ENCODE data around the gene HOXA11.

Gene HOXA11

DNA sequence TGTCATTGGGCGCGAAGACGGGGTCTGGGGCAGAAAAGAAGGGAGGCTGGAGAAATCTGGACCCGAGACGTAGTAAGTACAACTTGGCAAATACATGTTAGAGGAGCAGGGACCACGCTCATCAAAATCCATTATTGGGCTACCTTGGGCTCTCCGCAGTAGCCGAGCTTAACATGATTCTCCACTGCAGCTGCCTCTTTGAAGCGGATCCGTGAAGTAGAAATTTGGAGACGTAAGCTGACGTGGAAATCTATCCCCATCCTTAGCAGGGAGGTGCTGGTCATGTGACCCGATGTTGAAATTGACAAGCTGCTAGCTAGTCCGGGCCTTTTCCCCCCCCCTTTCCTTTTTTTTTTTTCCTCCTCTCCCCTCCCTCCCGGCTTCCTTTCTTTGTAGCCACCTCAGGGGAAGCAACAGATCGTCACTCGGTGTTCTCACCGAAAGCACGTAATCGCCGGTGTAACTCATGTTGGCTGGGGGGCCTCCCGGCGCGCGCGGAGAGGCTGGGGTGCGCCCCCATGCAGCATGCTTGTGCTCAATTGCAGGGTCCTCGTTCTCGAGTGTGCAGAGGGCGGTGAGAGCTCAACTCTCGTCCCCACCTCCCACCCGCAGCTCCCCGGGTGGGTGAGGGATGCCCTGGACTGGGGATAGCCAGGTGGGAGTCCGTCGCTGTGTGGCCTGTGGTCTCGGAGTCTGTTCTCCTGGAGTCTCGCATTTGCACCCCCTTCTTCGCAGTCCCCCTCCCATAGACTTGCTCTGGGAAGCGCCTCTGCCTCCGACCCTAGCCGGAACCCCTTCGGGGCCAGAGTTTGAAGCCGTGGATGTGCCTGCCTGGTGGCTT is at the start of gene HOXA11:
Gene HOXA11 (minus strand): TSS at position 220 of the 841 bp plus-strand sequence. CDS start 88 bp downstream, at position 132.
- no peak for DNase-seq

DNA sequence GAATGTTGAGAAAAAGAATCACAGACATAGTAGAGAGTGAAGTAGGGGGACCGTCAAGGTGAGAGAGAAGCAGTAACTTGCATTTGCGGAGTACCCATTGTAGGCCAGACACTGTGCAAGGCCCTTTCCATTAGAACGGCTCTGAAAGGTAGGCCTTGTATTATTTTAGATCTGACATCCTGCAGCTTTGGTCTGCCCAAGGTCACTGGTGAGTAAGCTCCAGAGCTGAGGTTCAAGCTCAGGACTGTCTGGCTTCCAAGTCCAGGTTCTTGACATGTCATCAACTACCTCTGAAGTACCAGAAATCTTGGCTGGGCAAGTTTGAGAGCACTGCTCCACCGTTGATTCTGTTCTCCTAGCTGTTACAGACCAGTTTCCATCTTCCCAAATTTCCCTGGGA is 44.4 kb upstream of the HOXA11 start:
- DNase-seq = no peak

DNA sequence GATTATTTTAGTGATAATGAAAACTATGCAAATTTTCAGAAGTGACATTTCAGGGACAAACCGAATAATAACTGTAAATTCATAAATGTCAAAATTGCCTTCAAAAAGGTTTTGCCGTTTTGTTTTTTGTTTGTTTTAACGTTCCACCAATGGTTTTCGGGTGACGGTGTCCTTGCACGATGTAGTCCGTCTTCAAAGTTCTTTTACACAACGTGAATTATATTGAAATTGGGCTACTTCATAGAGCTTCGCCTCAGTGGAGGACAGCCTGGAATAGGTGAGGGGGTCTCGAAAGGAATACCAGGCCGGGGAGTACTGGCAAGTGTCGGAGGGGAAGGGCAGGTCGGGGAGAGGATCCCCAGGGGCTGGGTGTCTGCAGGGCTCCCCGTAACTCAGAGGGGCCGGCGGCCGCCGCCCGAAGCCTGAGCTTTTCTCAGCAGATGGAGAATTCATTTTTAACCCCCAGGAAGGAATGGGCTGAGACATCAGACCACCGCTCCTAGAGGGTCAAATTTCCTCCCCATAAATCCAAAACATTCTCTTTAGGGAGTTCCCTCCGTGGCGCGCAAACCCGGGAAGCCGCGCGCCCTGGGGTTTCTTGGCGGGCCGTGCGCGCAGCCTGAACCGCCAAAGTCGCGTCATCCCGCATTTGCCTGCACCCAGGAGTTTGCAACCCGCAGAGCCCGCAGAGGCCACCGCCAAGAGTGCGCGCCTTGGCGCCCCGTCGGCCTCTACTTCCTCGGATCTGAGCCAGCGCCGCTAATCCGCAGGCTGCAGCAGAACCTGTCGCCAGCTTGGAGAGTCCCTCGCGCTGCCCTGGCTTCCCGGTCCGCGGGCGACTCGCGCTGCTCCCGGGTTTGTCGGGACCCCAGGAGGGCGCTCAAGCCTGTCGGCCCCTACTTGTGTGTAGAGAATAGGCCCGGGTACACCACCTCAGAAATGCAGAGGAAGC is 40.2 kb upstream of the HOXA11 start:
- no peak for DNase-seq

DNA sequence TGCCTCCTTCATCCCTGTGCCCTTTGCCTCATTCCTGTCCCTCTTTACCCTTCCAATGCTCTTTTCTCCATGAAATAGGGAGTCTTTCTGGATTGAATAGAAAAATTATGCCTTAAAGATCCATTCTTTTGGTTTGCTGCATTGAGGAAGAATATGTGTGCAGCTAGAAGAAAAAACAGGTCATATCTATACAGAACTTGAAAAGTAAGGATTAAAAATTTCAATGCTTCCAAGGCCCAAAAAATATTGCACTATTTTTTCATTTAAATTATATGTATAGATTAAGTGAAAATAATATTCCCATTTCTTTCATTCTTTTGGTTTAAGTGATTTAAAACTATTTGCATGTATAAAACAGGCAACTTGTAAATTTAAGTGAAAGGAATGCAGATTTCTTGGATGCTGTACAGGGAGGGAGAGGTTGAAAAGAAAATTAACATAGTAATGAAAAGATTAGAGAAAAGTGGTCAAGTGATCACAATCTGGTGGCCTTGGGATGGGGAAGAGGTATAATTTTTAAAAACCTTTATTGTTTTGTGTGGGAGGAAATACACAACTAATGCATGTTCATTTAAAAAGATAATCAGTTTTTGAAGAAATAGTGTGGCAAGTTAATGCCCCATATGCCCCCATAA is 39.0 kb upstream of the HOXA11 start:
- no peak for DNase-seq

DNA sequence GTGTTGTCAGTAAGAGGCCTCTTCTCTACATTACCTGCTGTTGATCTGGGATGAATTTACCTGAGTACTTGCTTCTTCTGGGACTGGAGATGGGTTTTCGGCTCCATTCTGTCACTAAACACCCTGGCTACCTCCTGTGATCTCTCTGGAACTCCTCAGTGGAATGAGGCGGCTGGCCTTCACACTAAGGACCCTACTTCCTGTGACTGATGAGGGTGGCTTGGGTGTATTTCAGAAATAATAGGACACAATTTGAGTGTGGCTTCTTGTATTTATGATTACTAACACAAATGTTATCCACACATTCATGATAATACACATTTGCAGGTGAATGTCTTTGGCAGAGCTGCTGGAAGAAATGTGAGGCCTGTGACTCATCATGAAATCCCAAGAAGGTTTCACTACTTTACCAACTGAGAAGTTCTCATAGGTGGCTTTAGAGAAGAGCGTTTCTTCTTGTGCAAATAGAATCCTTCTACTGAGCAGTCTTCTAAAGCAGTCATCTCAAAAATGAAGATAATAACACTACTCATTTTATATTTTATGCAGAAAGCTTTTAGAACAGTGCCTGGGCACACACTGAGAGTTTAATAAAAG is 36.3 kb upstream of the HOXA11 start:
- DNase-seq = no peak

DNA sequence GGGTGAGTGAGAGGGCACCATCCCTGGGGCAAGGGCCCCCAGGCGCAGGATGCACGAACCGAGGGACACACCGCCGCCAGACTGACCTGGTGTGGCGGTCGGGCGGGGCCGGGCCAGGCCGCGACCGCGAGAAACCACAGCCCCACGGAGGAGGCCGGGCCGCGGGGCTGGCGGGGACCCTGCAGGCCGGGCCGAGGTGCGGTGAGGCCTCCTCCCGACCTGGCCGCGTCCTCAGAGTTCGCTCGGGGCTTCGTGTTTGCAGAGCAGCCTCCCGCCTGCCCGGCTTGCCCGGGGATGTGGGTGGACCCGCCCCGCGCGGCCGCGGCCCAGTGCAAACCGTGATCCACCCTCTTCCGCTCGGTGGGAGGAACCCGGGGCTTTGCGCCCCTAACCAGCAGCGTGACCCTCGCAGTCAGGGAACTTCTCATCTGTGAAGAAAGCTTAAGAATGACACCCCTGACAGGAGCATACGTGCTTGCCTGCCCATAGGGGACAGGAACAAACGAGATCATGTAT is 35.5 kb upstream of the HOXA11 start:
- DNase-seq = no peak

DNA sequence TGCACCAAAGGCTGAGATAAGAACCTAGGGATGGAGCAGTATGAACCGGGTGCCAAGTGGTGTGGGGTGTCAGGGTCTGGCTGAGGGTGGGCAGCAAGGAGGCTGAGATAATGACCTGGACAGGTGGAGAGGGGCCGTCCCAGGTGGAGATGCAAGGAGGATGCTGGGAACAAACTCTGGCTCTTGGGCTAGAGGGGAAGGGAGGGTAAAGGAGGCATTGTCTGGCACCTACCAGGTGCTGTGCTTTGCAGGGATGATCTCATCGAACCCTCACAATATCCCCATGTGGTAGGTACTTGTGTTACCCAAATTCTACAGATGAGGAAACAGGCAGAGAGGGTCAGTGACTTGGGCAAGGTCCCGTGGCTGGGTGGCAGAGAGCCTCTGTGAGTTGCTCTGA is 34.8 kb upstream of the HOXA11 start:
- DNase-seq = no peak

DNA sequence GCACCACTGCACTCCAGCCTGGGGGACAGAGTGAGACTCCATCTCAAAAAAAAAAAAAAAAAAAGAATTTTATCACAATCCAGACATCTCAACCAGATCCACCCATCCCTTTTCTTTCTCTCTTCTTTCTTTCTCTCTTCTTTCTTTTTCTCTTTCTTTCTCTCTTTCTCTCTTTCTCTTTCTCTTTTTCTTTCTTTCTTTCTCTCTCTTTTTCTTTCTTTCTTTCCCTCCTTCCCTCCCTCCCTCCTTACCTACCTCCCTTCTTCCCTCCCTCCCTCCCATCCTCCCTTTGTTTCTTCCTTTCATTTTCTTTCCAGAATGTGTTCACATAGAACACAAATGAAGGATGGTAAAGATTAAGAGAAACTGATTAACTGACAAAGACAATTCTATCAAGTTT is 32.9 kb upstream of the HOXA11 start:
- no peak for DNase-seq

DNA sequence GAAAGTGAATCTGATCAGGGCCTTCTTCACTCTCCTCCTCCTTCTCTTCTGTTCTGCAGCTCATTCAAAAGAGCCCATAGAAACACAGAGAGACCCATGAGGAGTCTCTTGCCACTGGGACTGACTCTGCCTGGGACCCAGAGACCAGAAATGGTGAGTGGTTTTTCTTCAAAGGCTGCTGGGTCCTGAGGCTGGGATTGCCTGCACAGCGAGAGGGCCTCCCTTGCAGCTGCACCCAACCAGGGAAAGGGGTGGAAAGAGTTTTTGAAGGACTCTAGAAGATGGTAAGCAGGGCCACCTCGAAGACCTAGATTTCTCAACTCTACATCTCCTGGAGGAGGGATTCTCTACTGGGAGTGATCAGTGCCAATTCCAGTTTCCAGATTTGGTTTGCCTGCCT is 30.3 kb upstream of the HOXA11 start:
- DNase-seq = no peak

DNA sequence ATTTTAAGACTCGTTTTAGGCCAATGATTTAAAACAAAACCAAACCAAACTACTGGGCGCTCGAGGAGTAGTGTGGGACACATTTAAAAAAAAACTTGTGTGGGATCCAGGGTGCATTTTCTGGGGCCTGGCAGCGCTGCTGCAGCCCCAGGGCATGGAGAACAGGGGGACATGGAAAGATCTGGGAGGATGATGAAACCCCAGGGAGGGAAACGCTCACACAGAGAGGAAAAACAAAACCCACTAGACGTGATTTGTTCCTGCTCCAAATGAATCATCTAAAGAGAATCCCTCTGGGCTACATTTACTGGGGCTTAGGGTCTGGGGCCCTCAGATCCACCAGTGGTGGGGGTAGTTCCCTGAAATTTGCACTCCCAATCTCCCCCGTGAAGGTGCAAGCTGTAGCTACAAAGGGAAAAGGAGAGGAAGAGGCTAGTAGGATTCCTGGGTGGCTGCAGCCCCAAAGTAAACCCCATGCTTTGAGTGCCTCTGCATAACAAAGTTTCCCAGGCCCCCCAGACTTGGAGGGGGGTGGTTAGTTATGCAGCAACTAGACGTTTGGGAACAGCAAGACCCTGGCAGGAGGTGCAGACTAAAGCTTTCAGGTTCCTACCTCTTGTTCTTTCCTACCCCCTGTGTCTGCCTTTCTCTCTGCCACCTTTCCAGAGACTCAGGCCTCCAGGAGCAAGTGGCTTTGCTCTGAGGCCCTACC is 29.4 kb upstream of the HOXA11 start:
- DNase-seq = no peak

DNA sequence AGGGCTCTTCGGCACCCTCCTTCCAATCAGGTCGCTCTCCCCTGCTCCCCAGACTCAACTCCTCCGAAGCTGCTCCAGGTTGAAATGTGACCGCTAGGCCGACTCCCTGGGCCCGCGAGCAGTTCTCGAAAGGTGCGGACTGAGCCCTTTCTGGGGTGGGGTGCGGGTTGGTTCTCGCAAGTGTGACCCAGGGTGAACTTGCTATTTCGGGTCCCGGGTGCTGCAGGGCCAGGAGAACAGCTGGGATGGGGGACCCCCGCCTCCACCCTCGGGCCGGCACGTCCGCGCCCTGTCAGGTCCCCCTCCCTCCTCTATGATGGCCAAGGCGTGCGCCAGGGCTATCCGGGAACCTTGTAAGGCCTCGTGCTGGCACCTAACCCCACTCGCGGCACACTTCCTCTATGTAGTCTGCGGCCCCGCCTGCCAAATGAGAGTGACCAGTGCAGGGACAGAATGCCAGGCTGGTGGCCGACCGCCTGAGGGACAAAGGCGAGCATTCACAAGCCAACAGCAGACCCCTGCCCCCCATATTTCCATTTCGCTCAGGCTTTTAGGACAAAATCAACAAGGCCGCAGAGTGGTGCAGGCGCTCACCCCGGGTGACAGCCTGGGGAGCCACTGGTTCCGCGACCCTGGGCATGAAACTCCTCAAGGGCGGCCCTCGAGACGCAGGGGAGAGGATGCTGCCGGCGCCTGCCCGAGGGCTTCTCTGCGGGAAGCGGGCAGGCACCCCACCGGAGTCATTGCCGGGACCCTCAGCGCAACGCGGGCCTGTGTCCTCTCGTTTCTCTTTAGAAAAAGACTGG is 28.6 kb upstream of the HOXA11 start:
- no peak for DNase-seq

DNA sequence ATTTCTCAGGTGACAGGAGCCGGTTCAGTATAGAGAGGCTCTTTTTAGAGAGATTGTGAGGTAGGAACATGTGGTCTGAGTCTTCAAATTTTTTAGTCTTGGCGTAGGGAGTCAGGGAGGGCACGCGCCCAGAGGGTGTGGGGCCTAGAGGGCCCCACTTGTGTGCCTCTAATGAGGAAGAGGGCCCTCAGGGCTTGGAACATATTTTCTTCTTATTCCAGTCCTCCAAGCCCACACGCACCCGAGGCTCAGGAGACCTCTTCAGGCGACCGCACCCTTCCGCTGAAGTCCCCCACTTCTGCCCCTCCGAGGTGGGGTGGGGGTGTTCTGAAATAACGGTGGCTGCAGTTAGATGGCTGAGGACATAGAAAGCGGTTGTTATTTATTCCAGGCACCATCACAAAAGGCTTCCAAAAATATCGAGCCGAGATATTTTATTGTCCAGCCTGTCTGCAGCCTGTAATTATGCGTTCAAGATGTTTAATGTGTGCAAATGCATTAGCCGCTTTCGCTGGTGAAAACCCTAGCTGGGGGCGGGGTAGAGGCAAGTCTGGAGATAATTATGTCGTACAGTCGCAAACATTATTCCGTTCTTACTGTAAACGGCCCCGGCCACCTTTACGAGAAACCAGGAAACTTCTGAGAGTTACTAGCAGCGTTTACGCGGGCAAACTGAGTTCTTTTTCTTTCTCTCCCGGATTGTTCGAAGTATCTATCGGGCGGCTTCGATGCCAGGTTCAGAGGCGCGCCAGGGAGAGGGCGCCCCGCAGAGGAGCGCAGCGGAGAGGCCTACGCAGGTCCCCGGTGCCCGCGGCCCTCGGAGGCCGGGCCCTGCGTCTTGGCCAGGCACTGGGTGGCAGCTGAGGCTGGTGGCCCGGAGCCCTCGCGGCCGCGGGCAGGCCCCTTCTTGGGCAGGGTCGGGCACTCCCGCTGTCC is 27.7 kb upstream of the HOXA11 start:
- DNase-seq = no peak

DNA sequence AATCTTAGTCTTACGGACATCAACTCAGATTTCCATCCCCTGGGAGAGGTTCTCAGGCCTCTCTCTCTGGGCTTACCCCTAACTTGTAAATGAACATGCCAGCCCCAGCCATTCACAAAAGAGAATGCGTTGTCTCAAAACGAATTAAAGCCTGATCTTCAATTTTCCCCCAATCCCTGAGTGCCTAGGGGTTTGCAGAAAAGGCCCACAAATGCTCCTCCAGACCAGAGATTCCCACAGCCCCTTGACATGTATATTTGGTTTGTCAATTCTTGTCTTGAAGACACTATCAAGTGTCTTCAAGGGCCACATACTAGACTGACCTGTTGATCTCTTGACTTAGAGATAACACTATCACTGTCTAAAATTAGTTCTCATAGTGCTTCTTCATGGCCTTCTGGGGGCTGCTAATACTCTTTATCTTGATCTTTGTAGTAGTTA is 26.8 kb upstream of the HOXA11 start:
- no peak for DNase-seq

DNA sequence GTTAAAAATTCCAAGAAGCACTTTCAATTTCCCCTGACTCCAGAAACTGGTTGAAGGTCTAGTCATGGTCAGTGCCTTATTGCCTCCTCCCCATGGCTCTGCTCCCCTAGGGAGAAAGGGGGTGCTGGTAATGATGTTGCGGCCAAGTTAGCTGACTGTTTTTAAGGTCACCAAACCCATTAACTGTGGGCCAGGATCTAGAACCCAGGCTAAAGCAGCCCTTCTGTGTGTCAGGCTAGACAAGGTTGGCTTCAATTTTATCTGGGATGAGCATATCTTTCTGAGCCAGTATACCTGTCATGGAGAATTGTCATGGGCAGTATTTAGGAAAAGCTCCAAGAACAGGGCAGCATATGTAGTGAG is 26.0 kb upstream of the HOXA11 start:
- no peak for DNase-seq

DNA sequence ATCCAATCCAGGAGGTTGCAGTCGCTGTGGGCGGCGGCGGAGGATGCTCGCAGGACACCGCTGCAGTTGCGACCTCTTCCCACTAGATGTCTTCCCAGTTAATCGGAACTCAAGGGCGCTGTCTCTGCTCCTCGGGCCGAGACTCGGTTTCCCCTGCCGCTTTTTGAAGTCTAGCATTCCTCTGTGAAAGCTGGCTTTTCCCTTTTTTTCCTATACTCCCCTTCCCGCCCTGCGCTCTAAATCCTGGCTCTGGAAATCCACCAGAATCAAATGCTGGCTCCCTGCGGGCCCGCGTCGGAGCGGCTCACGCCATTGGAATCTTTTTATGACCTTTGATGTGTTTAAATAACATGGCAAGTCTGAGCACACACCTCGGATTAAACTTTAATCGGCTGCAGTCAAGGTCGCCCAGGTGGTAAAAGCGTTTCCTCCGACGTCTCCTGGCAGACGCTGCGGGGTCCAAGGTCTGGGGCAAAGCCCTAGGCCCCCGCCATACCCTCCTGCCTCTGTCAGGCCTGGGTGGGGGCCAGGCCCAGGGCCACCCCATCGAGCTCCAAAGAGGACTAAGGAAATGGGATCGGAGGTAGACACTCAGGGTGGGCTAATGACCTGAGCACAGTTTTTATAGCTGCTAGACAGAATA is 25.5 kb upstream of the HOXA11 start:
- peak; percentile 37 for DNase-seq

DNA sequence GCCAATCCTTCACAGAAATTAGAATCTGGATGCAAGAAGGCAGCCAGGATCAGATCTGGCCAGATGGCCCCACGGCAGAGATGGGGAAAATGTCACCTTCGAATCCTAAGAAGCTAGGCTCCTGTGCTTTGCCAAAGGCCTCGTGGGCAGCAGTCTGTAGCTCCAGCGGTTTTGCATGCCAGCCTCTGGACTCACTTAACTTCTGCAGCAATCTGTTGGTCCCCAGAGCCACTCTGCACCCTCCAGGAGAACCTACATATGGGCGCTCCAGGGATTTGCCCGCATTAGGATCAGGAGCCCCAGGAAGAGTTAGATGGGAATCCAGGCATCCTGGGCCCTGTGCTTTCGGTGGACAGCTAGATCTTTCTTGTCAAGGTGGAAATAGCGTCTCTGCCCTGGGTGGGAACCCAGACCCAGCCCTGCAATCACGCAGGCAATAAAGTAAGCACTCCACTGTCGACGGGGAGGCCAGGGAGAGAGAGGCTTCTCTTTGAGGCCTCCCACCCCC is 25.0 kb upstream of the HOXA11 start:
- DNase-seq = no peak

DNA sequence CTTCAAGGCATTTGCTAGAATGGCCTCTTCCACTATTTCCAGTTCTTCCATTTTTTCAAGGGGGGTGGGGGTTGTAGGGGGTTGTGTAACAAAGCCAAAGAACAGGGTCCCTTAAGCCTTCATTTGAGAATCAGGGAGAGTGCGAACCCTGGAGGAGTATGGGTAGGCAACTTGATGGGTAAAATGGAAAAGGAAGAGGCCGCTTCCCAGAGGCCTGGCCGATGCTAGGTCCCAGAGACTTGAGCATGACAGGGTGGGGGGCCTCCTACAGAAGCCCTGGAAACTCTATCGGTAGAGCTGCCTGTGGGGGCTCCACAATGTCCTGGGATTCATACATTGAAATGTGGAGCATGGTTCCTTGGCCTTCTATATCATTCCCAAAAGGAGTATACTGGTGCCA is 24.0 kb upstream of the HOXA11 start:
- no peak for DNase-seq

DNA sequence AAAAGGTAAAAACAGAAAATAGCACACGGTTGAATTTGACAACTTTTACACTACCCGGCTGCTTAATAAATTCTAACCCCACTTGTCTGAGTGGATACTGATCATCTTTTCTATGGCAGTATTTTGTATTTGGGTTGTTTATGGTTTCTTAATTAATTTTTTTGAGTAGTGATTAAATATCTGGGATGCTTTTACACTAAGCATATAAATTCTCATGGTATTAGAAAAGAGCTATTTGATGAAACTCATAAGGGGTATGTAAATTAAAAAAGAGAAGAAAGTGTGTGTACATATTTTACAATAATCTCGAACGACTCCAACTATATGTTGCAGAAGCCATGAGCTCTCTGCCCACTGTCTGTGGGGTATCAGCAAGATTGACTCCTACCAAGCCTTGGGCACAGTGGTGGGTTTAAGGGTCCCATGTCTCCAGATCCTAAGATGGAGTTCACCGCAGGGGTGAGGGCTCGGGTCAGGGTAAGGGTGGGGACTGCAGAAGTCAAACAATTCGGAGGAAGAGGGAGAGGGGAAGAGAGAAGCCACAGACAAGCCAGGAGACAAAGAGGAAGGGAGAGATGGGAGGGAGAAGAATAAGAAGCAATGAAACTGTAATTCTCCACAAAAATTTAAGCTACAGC is 22.4 kb upstream of the HOXA11 start:
- no peak for DNase-seq
